NCI-H2196 treated with DMSO at 0.1 percent for 48 hours (cell line): ENCODE data around the gene ZC3H14.

Experiments
- DNase-seq: peaks from one replicate; lab custom pipeline; 2025; ENCODE audit not compliant: unreplicated experiment; lab: John Stamatoyannopoulos, UW

Gene ZC3H14

DNA sequence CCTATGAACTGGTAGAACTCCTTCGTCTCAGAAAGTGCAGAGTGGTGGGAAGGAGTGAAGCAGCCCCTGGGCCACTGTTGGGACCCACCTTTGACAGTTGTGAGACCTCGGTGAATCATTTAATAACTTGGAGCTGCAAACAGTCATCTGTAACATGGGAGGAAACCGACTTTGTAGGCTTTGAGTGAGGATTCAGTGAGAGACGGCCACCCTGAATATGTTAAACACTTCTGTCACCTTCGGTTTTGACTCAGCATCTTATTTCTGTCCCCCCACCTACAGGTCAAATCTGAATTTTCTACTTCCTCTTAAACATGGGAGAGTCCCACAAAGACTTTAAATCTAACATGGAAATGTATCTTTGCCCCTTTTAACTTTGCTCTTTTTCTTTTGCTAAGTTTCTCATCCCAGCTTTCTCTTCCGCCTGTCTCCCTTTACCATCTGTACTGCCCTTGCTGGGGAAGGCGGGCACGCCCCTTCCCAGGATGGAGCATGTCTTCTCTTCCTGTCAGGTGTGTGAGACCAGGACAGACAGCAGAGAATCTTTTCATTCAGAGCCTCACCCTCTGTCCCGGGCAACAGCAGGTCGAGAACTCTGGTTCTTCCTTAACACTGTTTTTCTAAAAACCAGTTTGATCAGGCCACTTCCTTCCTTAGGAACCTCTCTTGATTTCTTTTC, 37.1 kb downstream of the ZC3H14 start:
- DNase-seq: no peak

DNA sequence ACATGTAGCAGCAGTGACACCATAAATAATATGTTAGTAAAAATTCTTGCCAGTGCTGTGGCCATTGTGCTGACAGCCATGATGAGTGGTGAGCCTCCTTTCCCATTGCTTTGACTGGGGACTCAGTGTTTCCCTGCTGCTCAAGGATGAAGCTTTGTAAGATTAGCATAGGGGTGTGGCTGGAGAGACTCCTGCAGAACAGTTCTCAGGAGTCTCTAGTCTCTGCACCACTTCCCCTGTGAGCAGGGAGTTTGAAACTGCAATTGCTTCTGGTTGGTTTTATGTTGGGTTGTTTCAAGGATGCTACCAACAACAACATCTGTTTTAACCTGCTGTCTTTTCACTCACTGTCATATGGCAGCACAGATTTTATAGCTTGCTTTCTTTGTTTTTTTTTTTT, 41.4 kb downstream of the ZC3H14 start:
- no peak for DNase-seq

GRCh38 chr14:88605594-88605993, 42.8 kb downstream of the ZC3H14 start:
- no peak for DNase-seq

- DNase-seq: no peak
These were observed 45.0 kb downstream of the ZC3H14 start for GRCh38 chr14:88607829-88608228.

GRCh38 chr14:88611878-88612277, 49.0 kb downstream of the ZC3H14 start:
- no peak for DNase-seq

DNA sequence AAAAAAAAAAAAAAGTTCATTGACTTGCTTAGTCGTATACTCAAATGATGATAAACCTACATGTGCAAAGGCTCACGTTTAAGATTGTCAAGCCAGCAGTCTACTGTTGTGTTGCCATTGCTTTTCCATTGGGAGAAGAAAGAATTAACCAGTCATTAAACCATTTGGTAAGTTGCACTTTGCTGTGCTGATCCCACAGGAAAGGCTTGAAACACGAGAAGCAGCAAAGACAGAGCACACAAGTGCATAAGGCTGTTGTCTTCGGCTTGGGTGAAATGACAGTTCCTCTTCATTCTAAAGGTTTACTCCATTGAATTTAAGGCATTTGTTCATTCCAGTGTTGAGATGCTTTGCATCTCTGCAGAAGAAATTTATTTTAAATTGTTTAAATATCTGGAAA, 50.1 kb downstream of the ZC3H14 start:
- no peak for DNase-seq

DNA sequence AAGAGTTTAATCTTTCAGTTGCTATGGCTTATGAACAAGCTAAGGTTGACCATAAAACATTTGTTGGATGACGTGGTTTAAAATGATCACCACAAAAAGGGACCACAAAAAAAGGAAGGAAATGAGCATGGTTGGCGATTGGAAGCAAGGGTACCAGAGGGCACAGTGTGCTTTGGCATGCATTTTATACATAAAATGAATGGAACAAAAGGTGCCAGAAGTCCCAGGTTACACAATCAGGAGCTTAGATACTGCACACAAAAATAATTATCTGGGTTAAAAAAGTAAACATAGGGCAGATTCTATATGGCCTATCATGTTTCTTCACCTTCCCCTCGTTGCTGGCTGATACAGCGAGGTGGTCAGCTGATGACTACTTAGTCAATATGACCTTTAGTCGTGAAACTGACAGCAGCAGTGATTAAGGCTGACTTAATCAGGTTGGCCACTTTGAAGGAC, 50.7 kb downstream of the ZC3H14 start:
- peak; percentile 17 for DNase-seq

GRCh38 chr14:88614218-88614907, 51.5 kb downstream of the ZC3H14 start:
- no peak for DNase-seq

- DNase-seq: no peak
These were observed 53.9 kb downstream of the ZC3H14 start for GRCh38 chr14:88616697-88617096.

- DNase-seq: no peak
These were observed 54.6 kb downstream of the ZC3H14 start for GRCh38 chr14:88617479-88617878.

DNA sequence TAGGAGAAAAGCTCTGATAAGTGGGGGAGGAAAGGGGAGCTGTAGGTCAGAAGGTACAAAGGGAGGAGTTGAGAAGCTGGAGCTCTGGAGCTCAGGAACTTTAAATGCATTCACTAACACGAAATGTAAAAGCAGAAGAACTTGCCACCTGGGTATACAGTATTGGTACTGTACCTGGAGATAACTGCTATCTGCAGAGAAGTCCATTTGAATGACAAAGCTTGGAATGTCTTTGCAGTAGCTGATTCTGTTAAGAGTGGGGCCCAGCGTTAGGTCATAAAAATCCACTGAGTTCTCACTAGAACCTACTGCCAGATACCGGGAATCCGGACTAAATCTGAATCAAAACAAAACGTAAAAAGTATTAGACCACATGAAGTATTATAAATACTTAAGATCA, 55.6 kb downstream of the ZC3H14 start:
- DNase-seq: no peak

- DNase-seq: no peak
These were observed 58.3 kb downstream of the ZC3H14 start for GRCh38 chr14:88621100-88621499.

- DNase-seq: no peak
These were observed 62.8 kb downstream of the ZC3H14 start for GRCh38 chr14:88625671-88626070.

DNA sequence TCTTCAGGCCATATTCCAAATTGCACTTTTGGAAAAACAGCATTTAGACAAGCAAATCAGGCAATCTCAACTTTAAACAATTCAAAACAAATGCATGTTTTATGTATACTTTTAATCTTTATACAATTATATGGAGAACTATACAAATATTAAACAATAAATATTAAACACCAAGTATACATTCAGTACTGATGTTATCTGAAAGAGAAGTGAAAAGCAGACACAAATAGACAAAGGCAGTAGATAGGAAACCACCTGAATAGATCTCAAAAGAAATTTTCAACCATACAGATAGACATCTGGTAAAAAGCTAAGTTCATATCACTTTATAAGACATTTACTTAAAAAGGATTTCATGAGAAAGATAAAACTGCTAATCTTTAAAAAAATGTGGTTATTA, 65.2 kb downstream of the ZC3H14 start:
- DNase-seq: no peak

- no peak for DNase-seq
These were observed 65.6 kb downstream of the ZC3H14 start for GRCh38 chr14:88628462-88628861.

DNA sequence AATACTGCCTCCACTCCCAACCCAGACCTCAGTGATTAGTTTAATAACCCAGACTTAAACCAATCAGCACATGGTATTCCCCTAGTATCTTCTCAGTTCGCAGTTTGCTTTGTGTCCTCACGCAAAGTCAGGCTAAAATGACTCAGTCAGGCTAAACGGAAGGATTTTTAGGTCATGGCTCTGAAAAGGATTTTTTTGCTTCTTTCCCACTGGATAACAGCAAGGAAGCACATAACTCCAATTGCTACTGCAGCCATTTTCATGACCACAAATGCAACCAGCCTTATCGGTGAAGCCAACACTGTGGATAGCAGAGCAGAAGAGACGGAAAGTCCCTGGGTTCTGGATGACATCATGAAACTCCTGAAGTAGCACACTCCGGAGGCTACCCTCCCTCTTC, 67.7 kb downstream of the ZC3H14 start:
- DNase-seq: no peak

- no peak for DNase-seq
These were observed 68.3 kb downstream of the ZC3H14 start for GRCh38 chr14:88631091-88631490.

- DNase-seq: no peak
These were observed 69.7 kb downstream of the ZC3H14 start for GRCh38 chr14:88632512-88632911.

GRCh38 chr14:88639221-88639620, 76.4 kb downstream of the ZC3H14 start:
- DNase-seq: no peak

- no peak for DNase-seq
These were observed 97.2 kb downstream of the ZC3H14 start for GRCh38 chr14:88660056-88660455.

DNA sequence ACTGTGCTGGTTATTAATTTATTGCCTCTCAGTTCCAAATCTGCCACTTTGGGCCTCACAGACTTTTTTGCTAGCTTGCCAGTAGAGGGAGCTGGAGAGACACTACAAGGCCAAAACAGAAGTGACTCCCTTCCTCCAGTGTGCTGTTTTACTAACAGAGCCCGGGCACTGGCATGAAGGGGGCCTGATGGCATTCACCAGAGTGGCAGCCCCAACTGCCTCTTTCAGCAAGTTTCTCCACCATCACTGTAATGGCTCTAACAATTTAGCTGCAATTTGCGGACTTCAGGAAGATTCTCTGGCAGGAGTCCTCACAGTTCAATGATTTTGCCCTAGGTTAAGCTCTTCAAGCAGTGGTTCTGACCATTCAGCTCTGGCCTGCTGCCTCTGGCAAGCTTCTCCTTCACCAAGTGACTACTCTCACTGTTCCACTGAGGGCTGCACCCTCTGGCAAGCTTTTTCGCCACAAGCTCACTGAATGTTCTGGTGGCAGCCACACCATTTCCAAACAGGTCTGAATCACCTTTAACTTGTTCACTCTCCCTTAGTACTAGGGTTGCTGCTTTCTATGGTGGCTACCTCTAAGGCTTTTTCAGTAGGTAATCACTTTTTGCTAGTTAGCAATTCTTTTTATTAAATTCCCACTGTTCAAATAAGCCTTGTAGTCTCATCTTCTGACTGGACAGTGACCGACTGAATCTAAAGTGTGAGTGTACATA, 104.9 kb downstream of the ZC3H14 start:
- DNase-seq: peak; percentile 20

GRCh38 chr14:88668448-88669116, 105.7 kb downstream of the ZC3H14 start:
- no peak for DNase-seq
